Rectal smooth muscle tissue (tissue), 1 donor: Measurements from ENCODE around the gene ITM2B.
"Not testable (repeated sequence)": the region's sequence is repeated elsewhere in the genome, so short reads cannot be mapped to it uniquely, and the experiment has no call there.

ENCODE experiments used
- H3K27ac ChIP-seq: one replicate; pipeline ENCODE4 v1.7.0; 2013; ENCODE audit warnings: low read depth, low read length, inconsistent platforms
- H3K27me3 ChIP-seq: one replicate; pipeline ENCODE4 v1.7.0; 2013; ENCODE audit warnings: low read length; ENCODE audit not compliant: control insufficient read depth, insufficient read depth
- H3K36me3 ChIP-seq: one replicate; pipeline ENCODE4 v1.7.0; 2013; ENCODE audit warnings: low read length; ENCODE audit not compliant: control insufficient read depth, insufficient read depth
- H3K4me1 ChIP-seq: one replicate; pipeline ENCODE4 v1.7.0; 2013; ENCODE audit warnings: low read length; ENCODE audit not compliant: control insufficient read depth, insufficient read depth
- H3K4me3 ChIP-seq: one replicate; pipeline ENCODE4 v1.7.0; 2013; ENCODE audit warnings: low read length
- H3K9ac ChIP-seq: one replicate; pipeline ENCODE4 v1.7.0; 2013; ENCODE audit warnings: low read length

The ITM2B gene

DNA sequence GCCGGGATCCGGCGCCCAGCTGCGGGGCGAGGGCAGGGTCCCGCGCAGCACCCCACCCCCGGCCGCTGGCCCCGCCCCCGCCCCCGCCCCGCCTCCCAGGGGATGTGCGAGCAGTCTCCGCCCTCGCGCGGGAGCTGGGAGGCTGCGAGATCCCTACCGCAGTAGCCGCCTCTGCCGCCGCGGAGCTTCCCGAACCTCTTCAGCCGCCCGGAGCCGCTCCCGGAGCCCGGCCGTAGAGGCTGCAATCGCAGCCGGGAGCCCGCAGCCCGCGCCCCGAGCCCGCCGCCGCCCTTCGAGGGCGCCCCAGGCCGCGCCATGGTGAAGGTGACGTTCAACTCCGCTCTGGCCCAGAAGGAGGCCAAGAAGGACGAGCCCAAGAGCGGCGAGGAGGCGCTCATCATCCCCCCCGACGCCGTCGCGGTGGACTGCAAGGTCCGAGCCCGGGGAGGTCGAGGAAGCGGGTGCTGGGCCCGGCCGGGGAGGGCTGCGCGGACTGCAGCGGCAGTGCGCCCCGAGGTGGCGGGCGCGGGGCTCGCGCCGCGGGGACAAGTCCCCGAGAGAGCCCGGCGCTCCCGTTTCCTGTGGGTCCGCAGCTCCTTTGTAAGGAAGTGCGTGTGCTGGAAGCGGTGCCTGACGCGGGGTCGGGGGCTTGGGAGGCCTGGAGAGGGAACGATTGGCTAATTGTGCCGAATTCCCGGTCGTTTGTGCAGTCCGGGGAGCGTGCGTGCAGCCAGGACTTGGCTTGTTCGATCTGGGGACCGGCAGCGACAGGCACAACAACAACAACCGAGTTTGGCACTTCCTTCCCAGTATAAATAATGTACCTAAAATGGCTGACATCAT lies at the start of gene ITM2B:
Gene ITM2B, plus strand, starts transcription at position 161 of the 843 bp plus-strand sequence. Its CDS starts 155 bp downstream, at position 316.
- H3K4me3 ChIP-seq, result peak within 1 kb of the TSS; percentile 79
- H3K27ac ChIP-seq, result peak within 1 kb of the TSS; percentile 98
- H3K36me3 ChIP-seq, result no peaks in the 10 kb centered on the region
- H3K9ac ChIP-seq, result peak within 1 kb of the TSS; percentile 85
- peaks cover 21% of the 10 kb centered on the region for H3K4me1 ChIP-seq
- no peaks in the 10 kb centered on the region for H3K27me3 ChIP-seq

DNA sequence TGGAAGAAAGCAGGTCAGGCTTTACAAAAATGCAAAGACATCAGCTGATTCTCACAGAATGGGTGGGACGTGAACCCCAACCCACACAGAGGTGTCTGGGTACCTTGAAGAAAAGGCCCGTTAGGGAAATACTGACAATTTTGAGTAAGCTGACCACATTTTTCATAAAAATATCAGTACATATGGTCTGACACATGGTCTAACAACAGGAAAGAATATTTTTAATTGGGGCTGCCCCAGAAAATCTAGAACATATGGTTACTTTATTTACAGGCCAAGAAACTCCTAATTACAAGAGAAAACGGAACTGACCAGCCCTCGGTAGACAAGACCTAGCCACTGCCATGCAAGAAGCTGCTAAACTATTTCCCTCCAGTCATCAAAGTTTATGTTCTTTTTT lies 48.7 kb upstream of the ITM2B start:
- H3K36me3 ChIP-seq, result no peaks in the 10 kb centered on the region
- H3K27me3 ChIP-seq, result no peaks in the 10 kb centered on the region
- no peak overlapping the region for H3K27ac ChIP-seq
- no peak overlapping the region for H3K4me3 ChIP-seq
- no peak overlapping the region for H3K9ac ChIP-seq
- H3K4me1 ChIP-seq, result no peaks in the 10 kb centered on the region

DNA sequence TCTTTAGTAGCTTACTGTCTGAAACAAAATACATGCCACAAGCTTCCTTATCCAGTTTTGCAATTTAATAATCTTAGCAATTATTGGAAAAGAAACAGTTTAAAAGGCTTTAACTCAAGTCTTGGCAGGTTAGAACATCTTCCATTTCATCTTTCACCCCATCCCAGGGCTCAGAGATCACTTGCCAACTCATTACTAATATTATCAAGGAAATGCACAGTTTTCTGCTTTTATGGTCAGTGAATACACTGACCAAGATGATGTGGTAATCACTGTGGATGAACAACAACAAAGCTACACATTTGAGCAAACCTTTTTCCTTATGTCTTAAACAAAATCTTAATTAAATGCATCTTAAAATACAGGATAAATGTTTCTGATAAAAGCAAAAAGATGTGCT lies 48.0 kb upstream of the ITM2B start:
- Histone ChIP-seq H3K4me3 (no peak overlapping the region), H3K36me3 (no peaks in the 10 kb centered on the region), H3K27ac (no peak overlapping the region), H3K4me1 (no peaks in the 10 kb centered on the region), H3K27me3 (no peaks in the 10 kb centered on the region), H3K9ac (no peak overlapping the region)

DNA sequence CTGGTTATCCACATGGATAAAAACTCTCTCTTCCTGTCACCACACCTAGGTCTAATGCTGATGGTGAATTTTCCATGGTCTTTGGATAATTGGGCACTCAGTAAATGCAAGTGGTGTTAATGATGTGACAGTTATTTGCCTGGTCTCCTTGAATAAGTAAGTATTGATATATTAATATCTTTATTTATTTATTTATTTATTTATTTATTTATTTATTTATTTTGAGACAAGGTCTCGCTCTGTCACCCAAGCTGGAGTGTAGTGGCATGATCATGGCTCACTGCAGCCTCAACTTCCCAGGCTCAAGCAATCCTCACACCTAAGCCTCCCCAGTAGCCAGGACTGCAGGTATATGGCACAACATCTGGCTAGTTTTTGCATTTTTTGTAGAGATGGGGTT lies 46.3 kb upstream of the ITM2B start:
- H3K9ac ChIP-seq, result no peak overlapping the region
- no peaks in the 10 kb centered on the region for H3K36me3 ChIP-seq
- no peaks in the 10 kb centered on the region for H3K4me1 ChIP-seq
- no peak overlapping the region for H3K27ac ChIP-seq
- no peaks in the 10 kb centered on the region for H3K27me3 ChIP-seq
- no peak overlapping the region for H3K4me3 ChIP-seq

DNA sequence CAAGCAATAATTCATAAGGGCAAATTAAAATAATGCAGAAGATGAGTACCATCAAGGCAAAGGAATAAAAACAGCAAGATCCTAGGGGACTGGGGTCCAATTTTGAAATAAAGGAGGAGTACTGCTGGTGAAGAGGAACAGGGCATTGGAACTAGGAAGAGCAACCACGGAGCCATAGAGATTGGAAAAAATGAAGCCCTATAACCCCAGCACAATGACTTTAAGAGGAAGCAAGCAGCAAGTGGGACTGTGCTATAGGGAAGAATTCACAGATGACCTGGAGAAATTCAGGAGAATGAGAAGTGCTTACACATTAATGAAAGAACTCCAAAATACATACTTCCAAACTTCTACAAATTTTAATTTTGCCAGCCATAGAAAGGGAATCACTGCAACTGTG lies 44.9 kb upstream of the ITM2B start:
- Histone ChIP-seq H3K27me3 (no peaks in the 10 kb centered on the region), H3K4me3 (no peak overlapping the region), H3K27ac (no peak overlapping the region), H3K4me1 (no peaks in the 10 kb centered on the region), H3K36me3 (no peaks in the 10 kb centered on the region), H3K9ac (no peak overlapping the region)

DNA sequence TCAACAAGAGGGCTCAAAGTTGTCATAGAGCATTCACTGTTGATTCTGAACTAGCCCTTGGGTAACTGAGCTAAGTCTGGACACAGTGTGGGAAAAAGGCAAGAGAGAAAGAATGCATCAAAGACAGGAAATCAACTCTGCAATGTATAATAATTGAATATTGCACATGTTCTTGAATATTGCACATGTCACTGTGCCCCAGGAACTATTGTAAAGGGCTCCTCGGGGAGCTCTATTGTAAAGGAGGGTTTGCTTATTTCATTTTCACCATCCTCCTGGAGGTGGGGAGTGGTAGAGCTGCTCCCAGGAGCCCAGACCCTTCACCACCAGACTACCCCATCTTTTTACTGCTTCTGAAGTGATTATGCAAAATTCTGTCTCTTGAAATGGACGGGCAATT lies 44.4 kb upstream of the ITM2B start:
- Histone ChIP-seq H3K27ac (no peak overlapping the region), H3K27me3 (no peaks in the 10 kb centered on the region), H3K36me3 (no peaks in the 10 kb centered on the region), H3K4me1 (no peaks in the 10 kb centered on the region), H3K4me3 (no peak overlapping the region), H3K9ac (no peak overlapping the region)

DNA sequence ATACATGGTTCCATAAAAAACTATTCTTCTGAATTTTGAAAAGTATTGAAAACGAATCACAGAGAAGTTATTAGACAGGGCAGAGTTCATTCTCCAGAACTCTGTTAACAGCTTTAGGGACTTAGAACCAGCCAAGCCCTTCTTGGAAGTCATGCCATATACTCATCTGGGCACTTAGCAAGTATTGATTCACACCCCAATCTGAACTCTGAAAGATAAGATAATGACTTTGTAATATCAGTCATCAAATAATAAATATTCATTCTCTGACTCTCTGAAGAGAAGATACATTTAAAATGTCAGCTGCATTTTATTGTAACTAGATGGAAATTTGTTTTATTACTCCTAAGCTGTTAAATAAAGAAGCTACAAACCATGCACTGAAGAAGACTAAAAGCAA lies 43.8 kb upstream of the ITM2B start:
- no peak overlapping the region for H3K9ac ChIP-seq
- no peaks in the 10 kb centered on the region for H3K27me3 ChIP-seq
- no peak overlapping the region for H3K27ac ChIP-seq
- H3K4me1 ChIP-seq, result no peaks in the 10 kb centered on the region
- H3K36me3 ChIP-seq, result no peaks in the 10 kb centered on the region
- no peak overlapping the region for H3K4me3 ChIP-seq

DNA sequence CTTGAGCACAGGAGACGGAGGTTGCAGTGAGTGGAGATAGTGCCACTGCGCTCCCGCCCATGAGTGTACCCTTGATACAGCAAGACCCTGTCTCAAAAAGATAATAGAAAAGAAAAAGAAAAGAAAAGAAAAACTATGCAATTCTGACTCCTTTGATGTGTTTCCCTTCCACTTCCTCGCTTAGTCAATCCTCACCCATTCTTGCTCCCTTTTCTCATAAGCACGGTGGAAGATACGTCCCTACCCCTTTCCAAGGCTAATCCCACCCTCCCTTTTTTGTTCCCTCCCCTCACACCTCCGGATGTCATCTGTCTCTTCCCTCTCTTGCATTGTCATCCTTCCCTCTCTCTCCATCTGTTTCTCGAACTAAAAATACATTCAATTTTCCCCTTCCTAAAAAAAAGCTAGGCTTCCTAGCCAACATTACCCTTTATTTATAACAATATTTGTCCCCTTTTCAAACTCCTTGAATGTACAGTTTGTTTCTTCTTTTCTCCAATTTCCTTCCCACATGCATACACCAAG lies 40.5 kb upstream of the ITM2B start:
- Histone ChIP-seq H3K36me3 (no peaks in the 10 kb centered on the region), H3K27me3 (no peaks in the 10 kb centered on the region), H3K27ac (no peak overlapping the region), H3K4me1 (no peaks in the 10 kb centered on the region), H3K9ac (no peak overlapping the region), H3K4me3 (no peak overlapping the region)

DNA sequence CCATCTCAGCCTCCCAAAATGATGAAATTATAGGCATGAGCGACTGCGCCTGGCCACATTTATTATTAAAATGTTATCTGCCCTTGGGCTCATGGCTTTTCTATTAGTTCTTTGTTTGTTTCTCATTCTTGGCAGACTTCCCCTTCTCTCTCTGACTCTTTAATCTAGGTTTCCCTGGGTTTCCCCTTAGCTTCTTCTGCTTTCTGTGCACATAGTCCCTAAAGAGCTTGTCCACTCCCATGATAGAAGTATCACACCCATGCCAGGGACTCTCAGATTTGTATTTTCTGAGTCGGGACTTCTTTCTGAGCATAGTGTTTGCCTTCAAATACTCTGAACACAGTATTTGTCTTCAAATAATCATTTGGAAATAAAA lies 38.6 kb upstream of the ITM2B start:
- Histone ChIP-seq H3K4me1 (no peaks in the 10 kb centered on the region), H3K27me3 (no peaks in the 10 kb centered on the region), H3K9ac (no peak overlapping the region), H3K4me3 (no peak overlapping the region), H3K36me3 (no peaks in the 10 kb centered on the region), H3K27ac (no peak overlapping the region)

DNA sequence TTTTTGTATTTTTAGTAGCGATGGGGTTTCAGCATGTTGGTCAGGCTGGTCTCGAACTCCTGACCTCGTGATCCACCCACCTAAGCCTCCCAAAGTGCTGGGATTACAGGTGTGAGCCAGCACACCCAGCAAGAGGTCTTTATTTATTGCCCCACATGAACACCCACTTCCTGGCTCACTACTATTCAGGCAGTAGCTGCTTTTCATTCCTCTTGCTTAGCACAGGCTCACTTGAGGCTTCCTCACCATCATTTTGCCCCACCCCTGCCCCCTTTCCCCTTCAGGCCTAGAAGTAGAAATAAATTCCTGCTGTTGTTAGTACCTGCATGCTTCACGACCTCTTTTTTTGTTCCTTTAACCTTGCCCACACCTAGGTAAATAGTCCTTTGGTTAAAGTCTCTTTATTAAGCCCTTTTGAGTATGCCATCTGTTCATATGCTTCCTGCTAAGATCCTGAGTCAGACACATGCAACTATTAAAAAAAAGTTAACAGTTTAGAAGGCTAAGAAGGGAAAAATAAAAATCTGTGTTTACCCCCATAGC lies 33.5 kb upstream of the ITM2B start:
- H3K36me3 ChIP-seq, result no peaks in the 10 kb centered on the region
- no peak overlapping the region for H3K9ac ChIP-seq
- no peak overlapping the region for H3K27ac ChIP-seq
- H3K4me3 ChIP-seq, result no peak overlapping the region
- no peaks in the 10 kb centered on the region for H3K27me3 ChIP-seq
- no peaks in the 10 kb centered on the region for H3K4me1 ChIP-seq

DNA sequence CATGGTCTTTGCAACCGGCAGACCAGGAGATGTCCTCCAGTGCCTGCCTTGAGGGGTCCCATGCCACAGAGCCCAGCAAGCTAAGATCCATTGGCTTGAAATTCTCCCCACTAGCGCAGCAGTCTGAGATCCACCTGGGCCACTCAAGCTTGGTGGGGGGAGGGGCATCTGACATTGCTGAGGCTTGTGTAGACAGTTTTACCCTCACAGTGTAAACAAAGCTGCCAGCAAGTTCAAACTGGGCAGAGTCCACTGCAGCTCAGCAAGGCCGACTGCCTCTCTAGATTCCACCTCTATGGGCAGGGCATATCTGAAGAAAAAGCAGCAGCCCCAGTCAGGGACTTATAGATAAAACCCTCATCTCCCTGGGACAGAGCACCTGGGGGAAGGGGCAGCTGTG lies 32.0 kb upstream of the ITM2B start:
- Histone ChIP-seq H3K4me3 (no peak overlapping the region), H3K36me3 (no peaks in the 10 kb centered on the region), H3K27ac (no peak overlapping the region)

DNA sequence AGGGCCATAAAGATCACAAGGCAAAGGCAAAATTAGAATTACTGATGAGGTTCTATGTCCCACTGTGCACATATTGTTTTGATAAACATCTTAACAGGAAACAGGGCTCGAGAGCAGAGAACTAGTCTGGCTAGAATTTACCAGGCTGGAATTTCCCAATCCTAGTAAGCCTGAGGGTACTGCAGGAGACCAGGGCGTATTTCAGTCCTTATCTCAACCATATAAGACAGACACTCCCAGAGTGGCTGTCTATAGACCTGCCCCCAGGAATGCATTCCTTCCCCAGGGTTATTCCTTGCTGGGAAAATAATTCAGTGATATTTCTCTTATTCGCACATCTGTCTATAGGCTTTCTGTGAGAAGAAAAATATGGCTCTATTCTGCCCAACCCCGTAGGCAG lies 25.8 kb upstream of the ITM2B start:
- not testable (repeated sequence) for H3K4me1 ChIP-seq, H3K27me3 ChIP-seq, H3K4me3 ChIP-seq, H3K27ac ChIP-seq, H3K36me3 ChIP-seq, H3K9ac ChIP-seq

More for the DNA sequence above, 32.0 kb upstream of the ITM2B start:
- H3K4me1 ChIP-seq, result no peaks in the 10 kb centered on the region
- H3K9ac ChIP-seq, result no peak overlapping the region
- H3K27me3 ChIP-seq, result no peaks in the 10 kb centered on the region

DNA sequence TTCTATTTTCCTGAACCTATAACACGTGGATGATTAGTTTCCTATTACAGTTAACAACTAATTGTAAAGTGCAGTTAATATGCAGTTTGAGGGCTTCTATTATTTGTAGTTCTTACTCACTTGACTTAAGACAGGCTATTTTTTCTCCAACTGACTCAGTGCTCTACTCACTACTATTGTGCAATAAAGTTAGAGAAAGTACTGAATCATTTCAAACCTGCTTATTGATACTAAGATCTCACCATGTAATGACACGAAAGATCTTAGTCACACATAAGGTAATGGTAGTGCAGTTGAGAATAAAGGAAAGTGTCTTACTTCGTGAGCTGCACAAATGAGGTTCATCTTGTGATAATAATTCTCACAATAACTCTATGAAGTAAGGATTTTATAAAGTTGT lies 22.8 kb upstream of the ITM2B start:
- no peak overlapping the region for H3K9ac ChIP-seq
- no peak overlapping the region for H3K4me3 ChIP-seq
- no peaks in the 10 kb centered on the region for H3K27me3 ChIP-seq
- H3K36me3 ChIP-seq, result no peaks in the 10 kb centered on the region
- H3K4me1 ChIP-seq, result no peaks in the 10 kb centered on the region
- H3K27ac ChIP-seq, result no peak overlapping the region
